Measurements from ENCODE around the gene GDF2. TPM values are rescaled to one million over a fixed set of nuclear protein-coding genes. Genes with fewer than 3 reads are reported as not detected.

The GDF2 gene
- total and polyA plus RNA-seq, 10 of the 15 experiments (the other 5 are each of a cell fraction or from before 2014, with no cell fraction given) = not detected

GRCh38 chr10:47294057-47294456 is 28.2 kb upstream of the GDF2 start:
- no TSS peak for BruUV-seq (replicated peaks)

More at GRCh38 chr10:47294057-47294456, 28.2 kb upstream of the GDF2 start:
- WGBS (ENCODE audit: insufficient coverage, insufficient replicate concordance, low lambda C conversion rate, missing lambda C conversion rate) = 58% methylated on average over 9 of the region's 9 CpGs
- ChIA-PET CTCF (no interaction called here), RAD21 (ENCODE audit: unreplicated experiment) (no interaction called here), SMC1A (ENCODE audit: uncharacterized antibody, unreplicated experiment) (interaction anchor here (0.9 to 1.2 kb wide), 2 partner anchors 24 to 34 kb away, joined by 3 read pairs; no protein-coding TSS in a partner anchor), POLR2A (no interaction called here)
- FAIRE-seq (no peak), DNase-seq (ENCODE audit: low read depth, low spot score) (no peak), ATAC-seq (no peak)
- H3K4me3 ChIP-seq = no peak overlapping the region
- TF ChIP-seq RELA (IDR thresholded peaks at IDR 0.05; ENCODE audit: borderline replicate concordance, partially characterized antibody) (no peak), ZNF274 (IDR thresholded peaks at IDR 0.05; ENCODE audit: insufficient read depth, insufficient read length) (no peak), STAT3 (IDR thresholded peaks at IDR 0.05; ENCODE audit: low read depth, low read length) (no peak), JUNB (IDR thresholded peaks at IDR 0.05) (no peak), SKIL (IDR thresholded peaks at IDR 0.05; ENCODE audit: low read depth, poor library complexity, severe bottlenecking) (no peak), ETV6 (conservative IDR thresholded peaks at IDR 0.05 in 1 of 2, IDR thresholded peaks at IDR 0.05 in 1 of 2; ENCODE audit: borderline replicate concordance in 1 of 2, low read depth in 1 of 2) (no peak), USF1 (IDR thresholded peaks at IDR 0.05; ENCODE audit: borderline replicate concordance, extremely low read length, insufficient read depth, low read depth, low read length) (no peak), POLR2A (IDR thresholded peaks at IDR 0.05; ENCODE audit: low read depth, low read length) (no peak), EGR1 (IDR thresholded peaks at IDR 0.05; ENCODE audit: borderline replicate concordance in 1 of 2, low read depth in 2 of 2, low read length in 2 of 2) (no peak), MAX (IDR thresholded peaks at IDR 0.05; ENCODE audit: low read depth, low read length) (no peak), SRF (IDR thresholded peaks at IDR 0.05; ENCODE audit: low read depth in 2 of 2, low read length in 2 of 2) (no peak), CHD4 (IDR thresholded peaks at IDR 0.05) (no peak), PAX8 (IDR thresholded peaks at IDR 0.05) (no peak)
- intact Hi-C loops (cut with micrococcal nuclease; ENCODE audit: unreplicated experiment) = no loop called here
- H3K4me2 ChIP-seq (ENCODE audit: control insufficient read depth, insufficient read depth) = no peak overlapping the region
- peaks cover 0 to 5% of the 10 kb centered on the region in 2 experiments; a peak in 2 of 4 replicates for H3K27me3 ChIP-seq (replicated peaks in 1 of 2; ENCODE audit: control insufficient read depth in 2 of 2, insufficient read depth in 2 of 2, low read length in 1 of 2)
- no peak overlapping the region for H3K9ac ChIP-seq (ENCODE audit: control insufficient read depth, insufficient read depth, low read length)
- H4K20me1 ChIP-seq (ENCODE audit: control insufficient read depth, insufficient read depth) = no peaks in the 10 kb centered on the region
- no peak overlapping the region for H3K27ac ChIP-seq (ENCODE audit: control insufficient read depth, insufficient read depth)
- H3K79me2 ChIP-seq (ENCODE audit: control insufficient read depth, insufficient read depth, low read length) = no peaks in the 10 kb centered on the region
- no peak overlapping the region for H2AFZ ChIP-seq (ENCODE audit: control insufficient read depth, low read depth, low read length)
- no peaks in the 10 kb centered on the region for H3K36me3 ChIP-seq (ENCODE audit: control insufficient read depth in 2 of 2, insufficient read depth in 2 of 2, low read length in 1 of 2)
- H3K4me1 ChIP-seq (ENCODE audit: control insufficient read depth, insufficient read depth, low read length) = no peaks in the 10 kb centered on the region
- no peaks in the 10 kb centered on the region for H3K9me3 ChIP-seq (replicated peaks; ENCODE audit: control insufficient read depth, insufficient read depth, low read length)
- in situ Hi-C loops (cut with MboI) = no loop called here

Data from GM12878 (cell line).